Small intestine (tissue), 7 donors: ENCODE results near the gene TRERF1. TPM values are rescaled to one million over a fixed set of nuclear protein-coding genes. Genes with fewer than 3 reads are reported as not detected.

Experiments
- DNase-seq, 2 donors: peaks; one replicate each; pipeline versions ENCODE4 v3.0.0 to v3.0.0-alpha.2; 2013
- FAIRE-seq: peaks from 2 replicates; lab custom pipeline; 2012; peaks lifted over from hg19 to GRCh38; lab: Jason Lieb, UNC
- H3K27ac ChIP-seq, 3 donors: one replicate each; pipeline ENCODE4 v1.5.1; 2013; ENCODE audit warnings: low read length in 2 of 3, mild to moderate bottlenecking in 2 of 3, control low read depth in 1 of 3, inconsistent platforms in 1 of 3, low read depth in 1 of 3, moderate library complexity in 1 of 3
- H3K27me3 ChIP-seq, 3 donors: one replicate each; pipeline ENCODE4 v1.6.1; 2013; ENCODE audit warnings: low read length in 3 of 3, inconsistent platforms in 1 of 3; ENCODE audit not compliant: control insufficient read depth in 3 of 3, insufficient read depth in 3 of 3
- H3K36me3 ChIP-seq, 3 donors: one replicate each; pipeline ENCODE4 v1.6.1; 2013; ENCODE audit warnings: low read length in 3 of 3, inconsistent platforms in 1 of 3, low read depth in 1 of 3, mild to moderate bottlenecking in 1 of 3, moderate library complexity in 1 of 3; ENCODE audit not compliant: control insufficient read depth in 3 of 3, insufficient read depth in 2 of 3
- H3K4me1 ChIP-seq, 3 donors: one replicate each; pipeline ENCODE4 v1.6.1; 2013; ENCODE audit warnings: low read length in 2 of 3, inconsistent platforms in 1 of 3, low read depth in 1 of 3, mild to moderate bottlenecking in 1 of 3, moderate library complexity in 1 of 3; ENCODE audit not compliant: control insufficient read depth in 3 of 3, insufficient read depth in 2 of 3
- H3K4me3 ChIP-seq, 3 donors: one replicate each; pipeline ENCODE4 v1.5.1; 2013; ENCODE audit warnings: low read length in 3 of 3, control low read depth in 1 of 3, inconsistent platforms in 1 of 3, low read depth in 1 of 3, mild to moderate bottlenecking in 1 of 3, moderate library complexity in 1 of 3
- H3K9me3 ChIP-seq, 2 donors: one replicate each; pipeline ENCODE4 v1.6.1; 2013; ENCODE audit warnings: low read depth in 1 of 2, low read length in 1 of 2; ENCODE audit not compliant: control insufficient read depth in 2 of 2, insufficient read depth in 1 of 2
- WGBS, 3 donors: extraction: QIAGEN DNeasy Blood & Tissue Kit; methylation state at CpG; one replicate each; pipeline ENCODE4 v1.1.7; 2013; 5-methylcytosine and 5-hydroxymethylcytosine counted together
- polyA plus RNA-seq, 4 donors: library from polyadenylated mRNA; stranded (reverse) in 3 of 4; unstranded in 1 of 4; fragments of 200-250 nt in 3 of 4; fragments of 120-200 nt in 1 of 4; gene quantifications; one replicate each; pipeline versions ENCODE4 v1.2.1 to v1.2.3, GENCODE V29; 2013
- donor health status: healthy with polysubstance abuse.
- donor health status: control.
- donor health status: control.
- donor health status: Bipolar disorder and iron deficiency.
- donor health status: healthy.

The TRERF1 gene
- polyA plus RNA-seq, 4 donors: 0.22 to 5.0 (median 2.3) TPM

DNA sequence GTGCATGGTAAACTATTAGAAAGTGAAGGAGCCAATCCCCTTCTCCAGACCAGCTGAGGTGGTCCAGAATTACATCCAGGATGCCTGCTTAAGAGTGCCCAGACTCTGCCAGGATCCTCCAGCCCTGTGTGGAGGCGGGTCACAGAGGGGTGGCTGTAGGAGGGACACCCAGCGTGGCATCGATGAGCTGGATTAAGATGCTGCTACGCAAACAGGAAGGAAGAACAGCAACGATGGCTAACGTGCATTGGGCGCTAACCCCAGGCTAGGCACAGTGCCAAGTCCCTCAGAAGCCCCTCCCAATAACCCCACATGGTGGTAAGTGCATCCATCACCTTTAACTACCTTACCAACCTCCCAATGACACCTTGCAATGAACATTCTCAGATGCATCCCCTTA lies 170.2 kb downstream of the TRERF1 start:
- Histone ChIP-seq H3K27me3 (no peaks in the 10 kb centered on the region), H3K36me3 (no peaks in the 10 kb centered on the region), H3K4me1 (peaks cover 5 to 41% (median 30%) of the 10 kb centered on the region in 3 donors), H3K4me3 (no peak overlapping the region), H3K9me3 (peaks cover 0 to 5% of the 10 kb centered on the region in 2 donors), H3K27ac (peak overlapping the region in 1 of 3 donors; percentile 37)
- WGBS, 3 donors: 49 to 60% (median 55%) methylated on average over 7 of the region's 7 CpGs
- FAIRE-seq: no peak
- DNase-seq: no peak

DNA sequence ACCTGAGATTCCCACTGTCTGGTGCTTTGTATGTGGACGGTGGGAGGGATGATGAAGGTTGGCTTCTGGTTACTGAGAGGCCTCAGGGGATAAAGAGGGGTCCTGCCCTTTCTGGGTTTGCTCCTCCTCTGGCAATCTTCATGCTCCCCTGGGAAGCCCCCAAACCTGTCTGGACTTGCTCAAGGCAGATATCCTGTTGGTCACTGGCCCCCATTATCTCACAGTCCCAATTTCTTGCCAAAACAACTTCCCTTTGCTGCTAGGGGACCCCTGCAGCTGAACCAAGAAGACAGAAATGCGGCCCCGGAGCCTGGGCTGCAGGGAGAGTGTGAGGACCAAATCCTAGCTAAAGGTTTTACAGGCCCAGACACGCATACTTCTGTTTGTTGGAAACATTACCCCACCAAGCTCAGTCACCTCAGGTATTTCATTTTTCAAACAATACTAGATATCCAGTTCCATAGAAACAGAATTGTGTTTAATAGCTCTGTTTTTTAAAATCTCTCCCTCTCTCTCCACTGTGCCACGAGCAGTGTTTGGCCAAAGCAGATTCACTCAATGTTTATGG lies 170.7 kb downstream of the TRERF1 start:
- WGBS, 3 donors: 88 to 91% (median 89%) methylated on average over 5 of the region's 5 CpGs
- Histone ChIP-seq H3K4me3 (no peak overlapping the region), H3K27me3 (no peaks in the 10 kb centered on the region), H3K27ac (peak overlapping the region in 1 of 3 donors; percentile 68), H3K4me1 (peaks cover 5 to 46% (median 32%) of the 10 kb centered on the region in 3 donors), H3K9me3 (peaks cover 0 to 5% of the 10 kb centered on the region in 2 donors), H3K36me3 (no peaks in the 10 kb centered on the region)
- FAIRE-seq: no peak
- no peak for DNase-seq

DNA sequence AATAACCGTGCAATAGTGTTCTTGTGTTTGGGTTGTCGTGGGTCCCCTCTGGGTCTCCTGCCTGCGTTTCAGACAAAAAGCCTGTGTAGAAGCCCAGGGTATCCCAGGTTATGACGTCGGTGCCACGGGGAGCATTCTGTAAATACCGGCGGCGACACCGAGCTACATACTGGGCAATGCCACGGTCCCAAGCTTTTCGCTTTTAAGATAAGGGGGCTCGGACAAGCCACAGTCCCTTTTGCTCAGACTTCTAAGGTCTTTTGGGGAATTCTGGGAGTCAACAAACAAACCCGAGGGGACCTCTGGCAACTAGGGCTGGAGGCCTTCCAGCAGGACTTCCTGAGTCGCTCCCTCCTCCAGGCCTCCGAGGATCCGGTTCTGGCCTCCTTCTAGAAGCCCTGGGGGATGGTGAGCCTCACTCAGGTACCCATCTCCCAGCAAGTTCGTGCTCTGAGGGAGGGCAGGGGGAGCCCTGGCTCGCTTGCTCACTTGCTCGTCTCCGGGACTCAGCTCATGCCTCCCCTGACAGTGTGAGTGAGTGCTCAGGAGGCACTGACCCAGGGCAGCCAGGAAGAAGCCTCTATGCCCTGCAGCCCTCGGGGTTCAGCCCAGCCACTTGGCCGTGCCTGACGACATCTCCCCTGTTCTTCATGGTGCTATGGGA lies 171.6 kb downstream of the TRERF1 start:
- Histone ChIP-seq H3K36me3 (no peaks in the 10 kb centered on the region), H3K4me1 (peaks cover 5 to 54% (median 34%) of the 10 kb centered on the region in 3 donors), H3K27ac (peak overlapping the region; percentile 31 to 95 (median 39)), H3K27me3 (no peaks in the 10 kb centered on the region), H3K4me3 (no peak overlapping the region), H3K9me3 (peaks cover 0 to 5% of the 10 kb centered on the region in 2 donors)
- 31 to 49% (median 42%) methylated on average over 24 of the region's 24 CpGs for WGBS, 3 donors
- DNase-seq (no peak), FAIRE-seq (no peak)

DNA sequence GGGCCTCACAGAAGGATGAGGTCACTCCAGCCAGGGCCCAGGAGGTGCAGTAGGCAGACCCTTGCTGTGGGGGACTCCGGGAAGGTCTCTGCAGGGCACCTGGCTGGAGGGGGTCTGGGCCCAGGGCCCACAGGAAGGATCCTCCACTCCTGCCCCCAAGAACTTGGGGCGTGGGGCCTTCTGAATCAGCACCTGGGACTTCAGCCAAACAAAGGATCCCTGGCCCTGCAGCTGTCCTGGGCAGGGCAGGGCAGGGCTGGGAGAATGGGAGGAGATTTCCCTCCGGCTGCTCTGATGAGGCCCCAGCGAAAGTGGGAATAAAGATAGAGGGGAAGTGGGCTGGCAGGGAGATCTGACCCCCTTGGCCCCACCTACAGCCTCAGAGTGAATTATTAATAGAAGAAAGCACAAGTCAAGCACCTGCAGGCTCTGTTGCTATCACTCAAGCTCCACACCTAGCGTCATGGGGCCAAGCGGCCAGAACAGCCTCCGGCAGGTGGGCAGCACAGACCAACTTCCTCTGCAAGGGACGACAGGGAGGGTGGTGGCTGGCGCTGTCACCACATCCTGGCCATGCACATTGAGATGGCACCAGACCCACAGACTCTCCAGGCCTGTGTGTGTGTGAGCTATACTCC lies 172.5 kb downstream of the TRERF1 start:
- Histone ChIP-seq H3K27me3 (no peaks in the 10 kb centered on the region), H3K36me3 (no peaks in the 10 kb centered on the region), H3K27ac (peak overlapping the region; percentile 39 to 95 (median 61)), H3K9me3 (peaks cover 0 to 5% of the 10 kb centered on the region in 2 donors), H3K4me3 (no peak overlapping the region), H3K4me1 (peaks cover 5 to 54% (median 34%) of the 10 kb centered on the region in 3 donors)
- FAIRE-seq (no peak), DNase-seq (peak; percentile 92 to 94)
- WGBS, 3 donors: 5 to 31% (median 25%) methylated on average over 8 to 9 of the region's 9 CpGs

DNA sequence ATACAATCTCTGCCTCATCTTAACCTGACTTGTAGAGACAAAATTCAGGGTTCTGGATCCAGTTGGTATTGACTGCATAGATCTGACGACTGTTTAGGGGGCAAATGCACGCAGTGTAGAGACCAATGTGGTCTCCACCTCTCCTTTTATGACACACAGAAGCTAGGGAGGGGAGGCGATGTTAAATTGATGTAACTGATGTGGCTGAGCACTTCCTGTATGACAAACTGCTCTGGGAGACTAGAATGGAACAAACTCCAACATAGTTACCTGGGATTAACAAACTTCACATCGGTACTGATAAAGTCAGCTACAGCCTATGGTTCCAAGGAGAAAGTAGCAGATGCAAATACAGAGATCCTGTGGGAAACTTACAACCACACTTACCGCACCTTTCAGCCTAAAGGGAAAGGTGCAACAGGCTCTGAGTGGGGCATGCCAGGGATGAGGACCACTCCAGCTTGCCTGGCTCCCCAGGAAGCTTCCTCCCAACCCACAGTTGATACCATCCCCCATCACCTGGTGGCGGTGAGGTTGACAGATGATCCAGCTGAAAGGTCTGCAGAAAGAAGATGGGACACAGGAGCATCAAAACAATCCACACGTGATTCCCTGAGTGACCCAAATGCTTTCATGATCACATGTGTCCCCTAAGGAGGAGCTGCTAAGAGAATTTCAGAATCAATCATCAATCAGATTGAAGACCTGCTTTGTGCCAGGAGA lies 173.4 kb downstream of the TRERF1 start:
- peak overlapping the region; percentile 18 to 95 (median 61) for H3K27ac ChIP-seq
- peak; percentile 48 to 52 for DNase-seq

DNA sequence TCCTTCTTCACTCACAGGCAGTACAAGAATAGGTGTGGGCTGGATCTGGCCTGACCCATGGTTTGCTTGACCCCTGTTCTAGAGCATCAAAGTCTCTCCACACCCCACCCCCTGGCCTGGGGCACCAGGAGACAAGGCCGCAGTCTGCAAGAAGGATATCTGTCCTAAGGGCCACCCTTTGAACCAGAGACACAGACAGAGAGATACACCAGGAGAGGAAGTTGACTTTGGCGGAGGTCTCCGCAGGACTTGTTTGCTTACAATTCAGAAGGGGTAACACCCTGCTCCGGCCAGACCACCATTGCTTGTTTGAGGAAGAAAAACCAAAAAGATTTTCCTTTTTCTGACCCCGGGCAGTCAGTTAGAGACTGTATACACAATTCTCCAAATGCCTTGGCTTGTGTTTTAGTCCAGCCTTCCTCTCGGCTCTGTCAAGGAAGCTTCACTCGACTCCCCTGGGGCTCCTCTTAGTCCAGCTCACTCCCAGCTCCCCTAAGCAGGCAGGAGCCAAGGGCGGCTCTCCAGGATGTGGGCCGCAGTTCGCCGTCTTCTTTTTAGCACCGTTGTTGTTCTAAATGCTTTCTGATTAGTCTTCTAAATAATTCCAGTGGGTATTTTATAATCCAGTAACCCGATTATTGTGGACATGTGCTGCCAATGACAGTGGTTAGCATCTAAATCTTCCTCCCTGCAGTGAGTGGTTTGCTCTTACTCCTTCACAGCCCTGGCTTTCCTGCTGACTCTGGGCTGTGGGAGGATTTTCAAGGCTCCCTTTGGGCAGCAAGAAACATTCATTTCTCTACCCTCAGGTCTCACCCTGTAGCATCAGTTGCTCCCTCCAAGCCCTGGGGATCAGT lies 175.5 kb downstream of the TRERF1 start:
- Histone ChIP-seq H3K36me3 (no peaks in the 10 kb centered on the region), H3K27me3 (no peaks in the 10 kb centered on the region), H3K9me3 (no peaks in the 10 kb centered on the region), H3K4me3 (no peak overlapping the region), H3K27ac (peak overlapping the region in 2 of 3 donors; percentile 47 to 78), H3K4me1 (peaks cover 5 to 54% (median 30%) of the 10 kb centered on the region in 3 donors)
- peak in 1 of 2 donors; percentile 17 for DNase-seq
- 56 to 89% (median 81%) methylated on average over 13 of the region's 13 CpGs for WGBS, 3 donors
- no peak for FAIRE-seq

More for the DNA sequence above, 173.4 kb downstream of the TRERF1 start:
- FAIRE-seq: no peak
- peaks cover 0 to 5% of the 10 kb centered on the region in 2 donors for H3K9me3 ChIP-seq
- no peaks in the 10 kb centered on the region for H3K36me3 ChIP-seq
- H3K27me3 ChIP-seq: no peaks in the 10 kb centered on the region
- H3K4me1 ChIP-seq: peaks cover 5 to 54% (median 34%) of the 10 kb centered on the region in 3 donors
- H3K4me3 ChIP-seq: no peak overlapping the region
- WGBS, 3 donors: 38 to 65% (median 45%) methylated on average over 7 of the region's 7 CpGs

DNA sequence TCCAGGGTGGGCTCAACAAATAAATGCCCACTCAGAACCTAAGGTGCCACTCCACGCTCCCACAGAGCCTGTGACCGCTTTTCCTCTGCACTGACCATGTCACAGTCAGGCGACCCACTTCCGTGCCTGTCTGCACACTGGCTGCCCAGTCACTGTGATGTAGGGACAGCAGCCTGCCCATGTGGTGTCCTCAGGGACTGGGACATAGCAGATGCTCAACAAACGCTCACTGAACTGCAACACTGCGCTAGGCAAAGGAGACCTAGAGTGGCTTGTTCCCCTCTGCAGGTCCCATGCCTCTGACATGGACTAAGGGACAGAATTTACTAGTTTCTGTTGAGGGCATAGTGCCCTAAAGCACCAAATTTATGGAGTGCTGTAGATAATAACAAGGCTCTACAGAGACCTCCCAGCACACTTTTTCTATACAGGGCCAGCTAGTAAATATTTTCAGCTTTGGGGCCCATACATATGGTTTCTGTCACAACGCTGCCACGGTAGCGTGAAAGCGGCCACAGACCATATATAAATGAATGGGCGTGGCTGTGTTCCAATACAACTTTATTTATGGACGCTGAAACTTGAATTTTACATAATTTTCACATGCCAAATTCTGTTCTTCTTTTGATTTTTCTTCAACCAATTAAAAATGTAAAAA lies 176.2 kb downstream of the TRERF1 start:
- H3K27ac ChIP-seq: peak overlapping the region in 2 of 3 donors; percentile 47 to 78
- no peaks in the 10 kb centered on the region for H3K9me3 ChIP-seq
- H3K27me3 ChIP-seq: no peaks in the 10 kb centered on the region
- 87 to 95% (median 94%) methylated on average over 12 of the region's 12 CpGs for whole genome bisulfite sequencing, 3 donors
- H3K36me3 ChIP-seq: no peaks in the 10 kb centered on the region
- peaks cover 4 to 48% (median 23%) of the 10 kb centered on the region in 3 donors for H3K4me1 ChIP-seq
- H3K4me3 ChIP-seq: no peak overlapping the region
- no peak for FAIRE-seq
- DNase-seq: no peak
